Measurements from ENCODE around the gene SMARCD2.
"Not testable (repeated sequence)": the region's sequence is repeated elsewhere in the genome, so short reads cannot be mapped to it uniquely, and the experiment has no call there.

Gene SMARCD2

DNA sequence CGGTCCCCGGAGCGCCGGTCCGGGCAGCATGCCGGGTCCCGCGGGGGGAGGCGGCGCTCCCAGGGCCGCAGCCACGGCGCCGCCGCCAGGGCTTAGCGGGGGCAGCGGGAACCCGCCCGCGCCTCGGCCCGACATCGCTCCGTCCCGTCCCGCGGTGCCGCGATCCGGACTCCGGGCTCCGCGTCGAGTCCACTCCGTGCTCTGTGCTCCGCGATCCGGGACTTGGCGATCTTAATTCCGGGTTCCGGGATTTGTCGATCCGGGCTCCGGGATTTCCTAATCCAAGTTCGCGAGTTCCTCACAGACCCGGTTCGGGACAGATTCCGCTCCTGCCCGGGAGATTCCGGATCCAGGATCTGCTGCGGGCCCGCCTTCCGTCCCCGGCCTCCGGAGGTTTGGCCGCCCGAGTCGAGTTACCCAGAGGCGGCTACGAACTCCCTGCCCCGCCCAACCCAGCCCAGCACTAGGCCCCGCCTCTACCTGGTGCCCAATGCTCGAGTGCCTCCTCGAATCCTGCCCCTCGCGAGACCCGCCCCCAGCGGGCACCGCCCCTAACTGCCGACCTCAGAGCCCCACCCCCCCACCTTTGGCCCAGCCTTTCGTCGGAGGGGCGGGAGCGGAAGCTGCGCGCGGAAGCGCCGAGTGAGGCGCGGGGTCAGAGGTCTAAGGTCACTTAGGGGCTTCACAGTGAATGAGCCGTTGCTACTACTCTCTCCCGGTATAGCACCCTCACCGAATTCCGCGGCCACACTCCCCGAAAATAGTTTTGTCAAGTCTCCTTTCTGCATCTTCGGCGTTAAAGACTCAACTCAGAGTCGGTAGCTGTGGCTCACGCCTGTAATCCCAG is at the start of gene SMARCD2:
Gene SMARCD2 (minus strand): TSS at position 146 of the 847 bp plus-strand sequence. CDS start 11 bp downstream, at position 135.
- DNase-seq (ENCODE audit: low read depth, low spot score), result peak; percentile 96

DNA sequence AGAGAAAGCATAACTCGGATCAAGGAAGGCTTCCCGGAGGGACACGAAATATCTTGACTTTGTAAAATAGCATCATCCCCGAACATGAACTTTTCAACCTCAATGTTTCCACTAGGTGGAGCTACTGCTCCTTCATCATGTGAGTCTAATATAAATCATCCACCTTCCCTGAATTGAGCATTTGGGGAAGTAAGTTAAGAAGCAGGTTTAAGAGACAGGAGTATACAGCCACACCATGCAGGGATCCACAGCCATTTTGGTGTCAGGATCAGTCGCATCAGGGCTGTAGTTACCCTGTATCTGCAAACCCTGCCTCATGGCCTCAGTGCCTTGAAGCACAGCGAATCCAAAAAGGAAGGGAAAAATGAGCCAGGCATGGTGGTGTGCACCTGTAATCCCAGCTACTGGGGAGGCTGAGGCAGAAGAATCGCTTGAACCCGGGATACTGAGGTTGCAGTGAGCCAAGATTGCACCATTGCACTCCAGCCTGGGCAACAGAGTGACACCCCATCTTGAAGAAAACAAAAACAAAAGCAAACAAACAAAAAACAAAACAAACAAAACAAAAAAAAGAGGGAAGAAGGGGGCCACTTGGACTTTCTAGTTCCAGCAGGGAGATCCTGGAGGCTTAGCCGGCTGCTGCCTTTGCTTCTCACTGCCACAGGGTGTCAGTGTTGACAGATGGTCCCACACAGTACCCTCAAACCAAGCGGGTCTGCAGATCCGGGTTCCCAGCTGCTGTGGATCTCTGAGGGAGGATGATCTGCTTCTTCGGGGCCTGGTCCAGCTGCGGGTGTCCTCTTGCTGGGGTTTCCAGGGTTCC is 46.8 kb upstream of the SMARCD2 start:
- not testable (repeated sequence) for DNase-seq (ENCODE audit: low read depth, low spot score)

DNA sequence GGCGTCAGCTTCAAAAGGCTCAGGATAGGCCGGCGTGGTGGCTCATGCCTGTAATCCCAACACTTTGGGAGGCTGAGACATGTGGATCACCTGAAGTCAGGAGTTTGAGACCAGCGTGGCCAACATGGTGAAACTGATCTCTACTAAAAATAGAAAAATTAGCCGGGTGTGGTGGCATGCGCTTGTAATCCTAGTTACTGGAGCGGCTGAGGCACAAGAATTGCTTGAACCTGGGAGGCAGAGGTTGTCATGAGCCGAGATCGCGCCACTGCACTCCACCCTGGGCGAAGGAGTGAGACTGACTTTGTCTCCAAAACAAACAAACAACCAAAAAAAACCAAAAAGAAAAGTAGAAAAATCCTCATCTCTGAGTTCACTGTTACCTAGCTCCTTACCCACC is 42.6 kb upstream of the SMARCD2 start:
- DNase-seq (ENCODE audit: low read depth, low spot score), result not testable (repeated sequence)

DNA sequence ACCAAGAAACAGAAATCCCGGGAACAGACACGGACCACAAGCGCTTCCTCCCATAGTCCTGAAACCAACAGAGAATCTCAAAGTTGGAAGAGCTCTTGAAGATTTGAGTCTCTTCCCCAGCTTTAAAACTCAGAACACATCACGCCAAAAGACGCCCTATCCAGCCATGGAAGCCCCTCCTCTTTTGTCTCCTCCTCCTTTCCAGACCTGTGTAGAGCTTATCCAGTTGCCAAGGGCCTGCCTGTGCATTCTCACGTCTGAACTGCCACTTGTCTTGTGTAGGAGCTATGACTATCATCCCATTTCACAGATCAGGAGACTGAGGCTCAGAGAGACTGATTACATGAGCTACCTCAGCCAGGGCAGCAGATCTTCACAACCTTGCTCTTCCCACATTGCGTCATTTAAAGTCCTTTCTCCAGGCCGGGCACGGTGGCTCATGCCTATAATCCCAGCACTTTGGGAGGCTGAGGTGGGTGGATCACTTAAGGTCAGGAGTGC is 40.2 kb upstream of the SMARCD2 start:
- not testable (repeated sequence) for DNase-seq (ENCODE audit: low read depth, low spot score)

DNA sequence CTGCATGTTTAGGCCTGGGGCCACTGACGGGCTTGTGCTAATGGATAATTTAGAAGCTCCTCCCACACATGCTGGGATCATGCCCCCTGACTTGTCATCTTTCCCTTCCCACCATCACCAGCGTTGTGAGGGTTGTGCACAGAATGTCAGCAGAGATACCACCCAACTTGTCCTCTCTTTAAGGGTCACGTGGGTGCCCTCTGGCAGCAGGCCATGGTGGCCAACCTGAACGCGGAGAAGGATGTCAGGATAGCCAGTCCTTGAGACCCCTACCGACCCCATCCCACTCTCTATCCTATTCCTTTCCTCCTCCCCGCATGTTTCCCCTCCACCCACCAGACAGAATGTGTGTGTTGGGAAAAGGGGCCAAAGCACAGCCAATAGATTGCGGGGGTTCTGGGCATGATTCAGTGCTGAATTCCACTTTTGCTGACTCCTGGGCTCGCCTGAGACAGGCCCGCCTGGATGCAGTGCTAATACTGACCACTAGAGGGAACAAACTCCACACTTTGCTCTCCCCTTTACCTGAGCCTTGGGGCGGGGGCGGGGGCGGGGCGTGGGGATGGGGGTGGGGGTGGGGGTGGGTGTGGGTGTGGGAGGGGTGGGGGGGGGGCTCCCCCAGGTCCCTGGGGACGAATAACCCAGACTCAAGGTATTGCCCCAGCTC is 39.6 kb upstream of the SMARCD2 start, which contains the start of gene GH2:
Gene GH2 (minus strand): TSS at position 10 of the 667 bp plus-strand sequence. CDS start 143 bp downstream, outside the sequence.
- peak; percentile 38 for DNase-seq (ENCODE audit: low read depth, low spot score)

DNA sequence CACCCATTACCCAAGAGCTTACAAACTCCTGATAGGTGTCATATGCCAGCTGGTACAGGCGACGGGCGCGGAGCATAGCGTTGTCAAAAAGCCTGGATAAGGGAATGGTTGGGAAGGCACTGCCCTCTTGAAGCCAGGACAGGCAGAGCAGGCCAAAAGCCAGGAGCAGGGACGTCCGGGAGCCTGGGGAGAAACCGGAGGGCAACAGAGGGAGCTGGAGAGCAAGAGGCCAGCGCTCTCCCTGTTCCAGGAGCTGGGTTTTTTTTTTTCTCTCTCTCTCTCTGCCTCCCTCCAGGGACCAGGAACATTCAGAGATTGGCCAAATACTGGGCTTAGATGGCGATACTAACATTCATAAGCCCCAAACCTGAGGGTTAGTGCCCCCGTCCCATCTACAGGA is 38.9 kb upstream of the SMARCD2 start:
- DNase-seq (ENCODE audit: low read depth, low spot score), result not testable (repeated sequence)

DNA sequence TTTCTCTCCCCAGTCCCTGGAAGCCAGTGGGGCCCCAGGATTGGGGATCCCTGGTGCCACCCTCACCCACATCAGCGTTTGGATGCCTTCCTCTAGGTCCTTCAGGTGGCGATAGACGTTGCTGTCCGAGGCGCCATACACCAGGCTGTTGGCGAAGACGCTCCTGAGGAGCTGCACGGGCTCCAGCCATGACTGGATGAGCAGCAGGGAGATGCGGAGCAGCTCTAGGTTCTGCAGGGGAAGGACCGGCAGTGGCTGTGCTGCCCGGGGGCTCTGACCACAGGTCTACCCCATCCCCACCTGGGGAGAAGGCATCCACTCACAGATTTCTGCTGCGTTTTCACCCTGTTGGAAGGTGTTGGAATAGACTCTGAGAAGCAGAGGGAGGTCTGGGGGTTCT is 38.2 kb upstream of the SMARCD2 start:
- DNase-seq (ENCODE audit: low read depth, low spot score), result no peak

DNA sequence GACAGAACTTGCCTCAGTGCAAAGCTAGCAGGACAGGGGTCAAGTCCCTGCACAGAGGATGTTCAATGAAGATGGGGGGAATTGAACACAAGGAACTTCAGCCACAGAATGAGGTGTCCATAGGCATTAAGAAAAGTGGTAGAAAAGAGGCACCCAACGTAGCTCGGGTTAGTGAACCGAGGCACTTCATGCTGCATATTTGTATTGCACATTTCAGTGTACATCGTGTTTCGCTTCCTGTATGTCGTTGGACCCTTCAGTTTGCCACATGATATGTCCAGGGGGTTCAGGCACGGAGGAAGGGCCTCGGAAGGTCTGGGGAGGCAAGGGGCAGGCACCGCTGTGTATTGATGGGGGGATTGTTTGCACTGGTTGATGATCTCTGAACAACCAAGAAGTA is 35.9 kb upstream of the SMARCD2 start:
- DNase-seq (ENCODE audit: low read depth, low spot score), result not testable (repeated sequence)

DNA sequence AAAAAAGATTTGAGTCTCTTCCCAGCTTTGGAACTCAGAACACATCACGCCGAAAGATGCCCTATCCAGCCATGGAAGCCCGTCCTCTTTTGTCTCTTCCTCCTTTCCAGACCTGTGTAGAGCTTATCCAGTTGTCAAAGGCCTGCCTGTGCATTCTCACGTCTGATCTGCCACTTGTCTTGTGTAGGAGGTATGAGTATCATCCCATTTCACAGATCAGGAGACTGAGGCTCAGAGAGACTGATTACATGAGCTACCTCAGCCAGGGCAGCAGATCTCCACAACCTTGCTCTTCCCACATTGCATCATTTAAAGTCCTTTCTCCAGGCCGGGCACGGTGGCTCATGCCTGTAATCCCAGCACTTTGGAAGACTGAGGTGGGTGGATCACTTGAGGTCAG is 32.2 kb upstream of the SMARCD2 start:
- DNase-seq (ENCODE audit: low read depth, low spot score), result not testable (repeated sequence)

DNA sequence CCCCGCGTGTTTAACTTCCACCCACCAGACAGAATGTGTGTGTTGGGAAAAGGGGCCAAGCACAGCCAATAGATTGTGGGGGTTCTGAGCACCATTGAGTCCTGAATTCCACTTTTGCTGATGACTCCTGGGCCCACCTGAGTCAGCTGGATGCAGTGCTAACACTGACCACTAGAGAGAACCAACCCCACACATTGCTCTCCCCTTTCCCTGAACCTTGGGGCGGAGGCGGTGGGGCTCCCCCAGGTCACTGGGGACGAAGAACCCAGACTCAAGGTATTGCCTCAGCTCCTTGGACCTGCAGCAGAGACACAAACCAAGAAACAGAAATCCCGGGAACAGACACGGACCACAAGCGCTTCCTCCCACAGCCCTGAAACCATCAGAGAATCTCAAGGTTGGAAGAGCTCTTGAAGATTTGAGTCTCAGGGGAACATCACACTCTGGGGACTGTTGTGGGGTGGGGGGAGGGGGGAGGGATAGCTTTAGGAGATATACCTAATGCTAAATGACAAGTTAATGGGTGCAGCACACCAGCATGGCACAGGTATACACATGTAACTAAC is 31.7 kb upstream of the SMARCD2 start:
- DNase-seq (ENCODE audit: low read depth, low spot score), result not testable (repeated sequence)

DNA sequence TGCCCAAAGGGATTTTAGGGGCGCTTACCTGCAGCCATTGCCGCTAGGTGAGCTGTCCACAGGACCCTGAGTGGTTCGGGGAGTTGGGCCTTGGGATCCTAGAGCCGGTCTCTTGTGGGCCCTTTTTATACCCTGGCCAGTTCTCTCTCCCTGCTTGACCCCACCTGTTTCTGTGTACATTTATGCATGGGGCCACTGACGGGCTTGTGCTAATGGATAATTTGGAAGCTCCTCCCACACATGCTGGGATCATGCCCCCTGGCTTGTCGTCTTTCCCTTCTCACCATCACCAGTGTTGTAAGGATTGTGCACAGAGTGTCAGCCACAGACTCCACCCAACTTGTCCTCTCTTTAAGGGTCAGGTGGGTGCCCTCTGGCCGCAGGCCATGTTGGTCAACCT is 31.1 kb upstream of the SMARCD2 start, which contains the start of gene CSH2:
Gene CSH2 (minus strand): TSS at position 101 of the 400 bp plus-strand sequence. CDS start 63 bp downstream, at position 38.
- DNase-seq (ENCODE audit: low read depth, low spot score), result not testable (repeated sequence)

DNA sequence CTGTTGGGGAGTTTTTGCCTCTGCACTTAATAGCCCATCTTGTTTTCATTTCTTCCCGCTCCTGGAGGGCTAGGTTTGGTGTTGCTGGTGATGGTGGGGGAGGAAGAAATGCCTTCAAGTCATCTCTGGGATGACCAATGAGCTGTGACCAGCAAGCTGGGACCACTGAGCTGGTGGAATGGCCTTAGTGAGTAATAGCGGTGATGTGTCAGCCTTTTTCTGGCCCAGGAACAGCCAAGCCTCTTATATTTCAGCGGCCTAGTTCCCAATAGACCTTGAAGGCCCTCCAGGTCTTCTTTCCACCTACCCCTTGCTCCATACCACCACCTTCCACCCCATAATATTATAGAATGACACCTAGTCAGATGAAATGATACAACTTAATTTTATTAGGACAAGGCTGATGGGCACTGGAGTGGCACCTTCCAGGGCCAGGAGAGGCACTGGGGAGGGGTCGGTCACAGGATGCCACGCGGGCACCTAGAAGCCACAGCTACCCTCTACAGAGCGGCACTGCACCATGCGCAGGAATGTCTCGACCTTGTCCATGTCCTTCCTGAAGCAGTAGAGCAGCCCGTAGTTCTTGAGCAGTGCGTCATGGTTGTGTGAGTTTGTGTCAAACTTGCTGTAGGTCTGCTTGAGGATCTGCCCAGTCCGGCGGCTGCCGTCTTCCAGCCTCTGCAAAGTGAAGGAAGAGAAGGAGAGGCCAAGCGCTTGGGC is 29.3 kb upstream of the SMARCD2 start:
- not testable (repeated sequence) for DNase-seq (ENCODE audit: low read depth, low spot score)

DNA sequence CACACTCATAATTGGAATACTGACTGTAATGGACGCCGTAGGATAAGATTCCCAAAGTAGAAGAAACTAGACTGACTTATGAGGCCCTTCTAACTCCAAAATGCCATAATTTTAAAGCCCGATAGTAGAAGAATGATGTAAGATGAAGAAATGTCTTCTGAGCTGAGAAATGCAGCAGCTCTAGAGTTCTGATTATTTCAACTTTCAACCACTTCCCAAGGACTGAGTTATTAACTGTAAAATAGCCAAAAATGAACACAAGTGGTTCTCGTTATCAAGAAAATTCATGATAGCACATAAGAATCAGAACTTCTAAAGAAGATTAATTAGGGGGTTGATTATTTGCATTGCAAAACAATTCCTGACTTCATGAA is 27.8 kb upstream of the SMARCD2 start:
- not testable (repeated sequence) for DNase-seq (ENCODE audit: low read depth, low spot score)

DNA sequence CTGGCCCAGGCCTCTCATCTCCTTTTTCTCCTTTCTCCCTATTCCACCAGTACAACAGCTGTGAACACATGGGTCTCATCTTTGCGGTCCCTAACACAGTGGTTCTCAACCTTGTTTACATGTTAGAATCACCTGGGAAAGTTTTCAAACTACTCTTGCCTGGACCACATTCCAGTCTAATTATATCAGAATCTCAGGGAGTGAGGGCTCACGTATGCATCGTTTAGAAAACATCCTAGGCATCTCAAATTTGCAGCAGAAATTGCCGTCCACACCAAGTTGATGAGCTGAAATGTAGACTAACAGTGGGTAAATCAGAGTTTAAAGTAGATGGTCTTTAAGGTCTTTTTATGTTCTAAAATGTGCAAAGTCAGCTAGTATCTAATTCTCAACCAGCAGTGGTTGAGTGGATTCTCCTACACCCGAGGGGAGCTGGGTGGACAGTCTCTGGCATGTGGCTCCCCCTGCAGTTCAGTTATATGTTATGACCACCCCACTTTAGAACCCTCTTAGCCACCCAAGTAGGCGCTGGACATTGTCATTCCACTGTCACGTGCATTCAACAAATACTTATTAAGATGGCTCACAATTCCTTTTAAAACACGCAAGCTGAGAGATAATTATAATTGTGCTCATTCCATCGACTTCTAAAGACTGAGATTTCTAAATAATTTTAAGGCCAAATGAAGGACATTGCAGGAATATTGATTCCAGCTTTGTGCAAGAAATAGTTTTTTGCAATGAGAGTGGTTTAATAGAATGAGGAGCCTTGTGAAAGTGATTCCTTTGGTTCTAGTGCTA is 27.2 kb upstream of the SMARCD2 start:
- not testable (repeated sequence) for DNase-seq (ENCODE audit: low read depth, low spot score)

DNA sequence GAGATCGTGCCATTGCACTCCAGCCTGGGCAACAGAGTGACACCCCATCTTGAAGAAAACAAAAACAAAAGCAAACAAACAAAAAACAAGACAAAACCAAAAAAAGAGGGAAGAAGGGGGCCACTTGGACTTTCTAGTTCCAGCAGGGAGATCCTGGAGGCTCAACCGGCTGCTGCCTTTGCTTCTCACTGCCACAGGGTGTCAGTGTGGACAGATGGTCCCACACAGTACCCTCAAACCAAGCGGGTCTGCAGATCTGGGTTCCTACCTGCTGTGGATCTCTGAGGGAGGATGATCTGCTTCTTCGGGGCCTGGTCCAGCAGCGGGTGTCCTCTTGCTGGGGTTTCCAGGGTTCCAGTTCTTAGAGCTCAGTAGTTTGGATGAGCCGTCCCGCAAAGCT is 24.1 kb upstream of the SMARCD2 start:
- DNase-seq (ENCODE audit: low read depth, low spot score), result not testable (repeated sequence)

DNA sequence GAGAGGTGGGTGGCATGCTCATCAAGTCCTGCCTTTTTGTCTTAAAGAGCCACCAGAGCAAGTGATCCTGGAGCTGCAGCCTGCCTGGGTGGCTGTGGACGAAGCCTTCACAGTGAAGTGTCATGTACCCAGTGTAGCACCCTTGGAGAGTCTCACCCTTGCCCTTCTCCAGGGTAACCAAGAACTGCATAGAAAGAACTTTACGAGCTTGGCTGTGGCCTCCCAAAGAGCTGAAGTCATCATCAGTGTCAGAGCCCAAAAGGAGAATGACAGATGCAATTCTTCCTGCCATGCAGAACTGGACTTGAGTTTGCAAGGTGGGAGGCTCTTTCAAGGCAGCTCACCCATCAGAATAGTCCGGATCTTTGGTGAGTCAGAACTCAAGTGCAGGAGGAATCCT is 16.8 kb upstream of the SMARCD2 start:
- no peak for DNase-seq (ENCODE audit: low read depth, low spot score)

DNA sequence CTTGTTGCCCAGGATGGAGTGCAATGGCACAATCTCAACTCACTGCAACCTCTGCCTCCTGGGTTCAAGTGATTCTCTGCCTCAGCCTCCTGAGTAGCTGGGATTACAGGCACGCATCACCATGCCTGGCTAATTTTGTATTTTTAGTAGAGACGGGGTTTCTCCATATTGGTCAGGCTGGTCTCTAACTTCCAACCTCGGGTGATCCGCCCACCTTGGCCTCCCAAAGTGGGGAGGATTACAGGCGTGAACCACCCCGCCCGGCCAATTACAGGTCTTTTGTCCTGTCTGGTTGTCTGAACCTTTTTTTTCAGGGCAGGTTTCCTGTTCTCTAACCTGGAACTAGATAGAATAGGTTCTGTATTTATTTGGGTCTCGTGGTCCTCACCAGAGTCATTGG is 13.9 kb upstream of the SMARCD2 start:
- not testable (repeated sequence) for DNase-seq (ENCODE audit: low read depth, low spot score)

DNA sequence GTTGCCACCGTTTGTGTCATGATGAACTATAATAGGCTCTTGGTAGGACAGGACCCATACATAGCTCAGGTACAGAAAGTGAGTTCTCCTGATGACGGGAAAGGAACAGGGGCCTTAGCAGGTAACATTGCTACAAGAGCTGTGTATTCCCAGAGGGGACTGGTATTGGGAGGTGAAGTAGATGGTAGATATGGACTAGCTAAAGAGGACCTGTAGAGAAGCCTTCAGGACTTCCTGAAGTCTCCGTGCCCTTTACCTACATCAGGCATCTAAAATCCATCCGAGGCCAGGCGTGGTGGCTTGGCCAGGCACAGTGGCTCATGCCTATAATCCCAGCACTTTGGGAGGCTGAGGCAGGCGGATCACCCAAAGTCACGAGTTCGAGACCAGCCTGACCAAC is 12.7 kb upstream of the SMARCD2 start:
- no peak for DNase-seq (ENCODE audit: low read depth, low spot score)

DNA sequence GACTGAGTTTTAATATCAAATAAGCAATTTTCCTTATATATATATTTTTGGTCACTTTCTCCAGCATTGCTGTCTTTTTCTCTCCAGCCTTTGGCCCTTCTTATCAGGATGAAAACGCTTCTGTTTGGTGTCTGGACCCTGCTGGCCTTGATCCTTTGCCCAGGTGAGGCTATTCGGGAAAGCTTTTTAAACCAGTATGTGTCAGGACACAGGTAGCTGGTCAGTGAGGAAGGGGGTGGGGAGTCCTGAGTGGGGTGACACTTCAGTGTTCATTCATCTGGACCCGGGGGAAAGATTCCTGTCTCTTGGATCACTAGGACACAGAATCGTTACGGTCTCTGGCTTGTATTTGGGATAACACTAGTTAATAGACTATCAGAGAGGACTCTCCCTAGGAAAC is 12.2 kb upstream of the SMARCD2 start:
- DNase-seq (ENCODE audit: low read depth, low spot score), result no peak

DNA sequence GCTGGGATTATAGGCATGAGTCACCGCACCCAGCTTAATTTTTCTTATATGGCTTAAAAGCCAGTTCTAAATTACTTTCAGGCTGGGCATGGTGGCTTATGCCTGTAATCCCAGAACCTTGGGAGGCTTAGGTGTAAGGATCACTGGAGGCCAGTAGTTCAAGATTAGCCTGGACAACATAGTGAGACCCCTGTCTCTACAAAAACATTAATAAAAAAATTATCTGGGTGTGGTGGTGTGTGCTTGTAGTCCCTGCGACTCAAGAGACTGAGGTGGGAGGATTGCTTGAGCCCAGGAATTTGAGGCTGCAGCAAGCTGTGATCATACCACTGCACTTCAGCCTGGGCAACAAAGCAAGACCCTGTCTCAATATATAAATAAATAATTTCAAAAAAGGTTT is 10.8 kb upstream of the SMARCD2 start:
- no peak for DNase-seq (ENCODE audit: low read depth, low spot score)

Measured in activated CD4-positive, CD25-positive, alpha-beta regulatory T cell treated with anti-CD3 and anti-CD28 coated beads, Interleukin-2, amount 50 U/mL, for 16 hours (primary cell).